HG03442 (cell line): ENCODE results near the gene FOXRED1.
"Not testable (repeated sequence)": the region's sequence is repeated elsewhere in the genome, so short reads cannot be mapped to it uniquely, and the experiment has no call there.

ENCODE experiments used
- ATAC-seq: cut with Tn5 transposase; IDR thresholded peaks from one replicate; pipeline ENCODE4 v1.9.1; 2021; ENCODE audit warnings: mild to moderate bottlenecking, moderate library complexity; ENCODE audit not compliant: unreplicated experiment

FOXRED1 gene

DNA sequence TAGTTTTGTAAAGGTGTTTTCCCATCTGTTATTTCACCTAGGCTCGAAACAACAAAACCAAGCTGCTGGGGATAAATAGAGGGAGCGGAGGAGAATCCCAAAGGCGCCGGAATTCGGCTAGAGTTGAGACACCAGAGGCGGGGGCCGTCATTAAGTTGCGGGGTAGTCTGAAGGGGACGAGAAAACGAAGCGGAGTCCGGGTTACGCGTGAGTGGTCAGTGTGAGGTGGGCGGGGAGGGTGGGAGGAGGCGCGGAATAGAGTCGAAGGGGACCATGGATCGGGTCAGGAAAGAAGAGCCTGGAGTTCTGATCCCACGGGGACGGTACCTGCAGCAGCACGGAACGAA, 620 bp upstream of the FOXRED1 start:
- ATAC-seq, result no peak

DNA sequence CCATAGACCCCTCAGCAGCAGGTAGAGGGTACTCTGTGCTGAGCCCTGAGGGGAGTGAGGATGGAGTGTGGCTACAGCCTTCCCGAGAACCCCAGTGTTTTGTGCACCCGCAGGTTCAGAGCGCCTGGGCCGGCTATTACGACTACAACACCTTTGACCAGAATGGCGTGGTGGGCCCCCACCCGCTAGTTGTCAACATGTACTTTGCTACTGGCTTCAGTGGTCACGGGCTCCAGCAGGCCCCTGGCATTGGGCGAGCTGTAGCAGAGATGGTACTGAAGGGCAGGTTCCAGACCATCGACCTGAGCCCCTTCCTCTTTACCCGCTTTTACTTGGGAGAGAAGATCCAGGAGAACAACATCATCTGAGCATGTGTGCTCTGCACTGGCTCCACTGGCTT, 8.4 kb downstream of the FOXRED1 start:
- ATAC-seq, result no peak

DNA sequence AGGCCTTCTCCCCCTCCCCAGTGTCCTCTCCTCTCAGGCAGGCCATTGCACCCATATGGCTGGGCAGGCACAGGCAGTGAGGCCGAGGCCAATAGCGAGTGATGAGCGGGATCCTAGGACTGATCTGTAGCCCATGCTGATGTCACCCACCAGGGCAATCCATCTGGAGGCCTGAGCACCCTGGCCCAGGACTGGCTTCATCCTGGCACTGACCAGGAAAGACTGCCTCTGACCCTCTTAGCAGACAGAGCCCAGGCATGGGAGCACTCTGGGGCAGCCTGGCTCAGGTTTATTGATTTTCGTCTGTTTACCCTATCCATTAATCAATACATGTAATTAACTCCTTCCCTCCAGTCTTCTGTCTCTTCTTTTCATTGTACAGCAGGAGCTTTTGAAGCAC, 8.8 kb downstream of the FOXRED1 start:
- no peak for ATAC-seq

DNA sequence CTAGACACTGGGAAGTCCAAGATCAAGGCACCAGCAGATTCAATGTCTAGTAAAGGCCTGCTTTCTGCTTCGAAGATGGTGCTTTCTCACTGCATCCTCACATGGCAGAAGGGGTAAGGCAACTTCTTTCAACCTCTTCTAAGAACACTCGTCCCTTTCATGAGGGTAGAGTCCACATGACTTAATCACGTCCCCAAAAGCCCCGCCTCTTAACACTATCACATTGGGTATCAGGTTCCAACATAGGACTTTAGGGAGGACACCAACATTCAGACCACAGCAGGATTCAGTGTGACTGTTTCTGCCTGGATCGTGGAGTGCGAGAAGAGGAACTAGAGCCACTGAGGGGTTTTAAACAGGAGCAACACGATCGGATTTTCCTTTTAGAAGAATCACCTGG, 10.2 kb downstream of the FOXRED1 start:
- ATAC-seq, result no peak

DNA sequence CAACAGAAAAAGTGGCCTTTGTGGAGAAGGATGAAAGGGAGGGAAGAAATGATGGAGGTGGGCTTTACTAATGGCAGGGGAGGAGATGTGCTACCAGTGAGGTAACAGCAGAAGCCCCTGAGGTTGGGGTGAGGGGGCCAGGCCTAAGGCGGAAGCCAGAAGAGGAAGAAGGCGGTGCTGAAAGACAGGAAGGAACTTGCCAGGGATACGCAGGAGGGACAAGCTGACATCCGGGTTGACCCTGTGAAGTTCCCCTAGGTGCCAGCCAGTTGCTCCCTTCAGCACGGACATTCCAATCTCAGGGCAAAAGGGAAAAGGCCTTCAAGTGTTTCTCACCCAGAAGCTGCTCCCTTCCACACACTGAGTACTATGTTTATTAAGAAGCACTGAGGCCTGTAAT, 11.6 kb downstream of the FOXRED1 start:
- no peak for ATAC-seq

DNA sequence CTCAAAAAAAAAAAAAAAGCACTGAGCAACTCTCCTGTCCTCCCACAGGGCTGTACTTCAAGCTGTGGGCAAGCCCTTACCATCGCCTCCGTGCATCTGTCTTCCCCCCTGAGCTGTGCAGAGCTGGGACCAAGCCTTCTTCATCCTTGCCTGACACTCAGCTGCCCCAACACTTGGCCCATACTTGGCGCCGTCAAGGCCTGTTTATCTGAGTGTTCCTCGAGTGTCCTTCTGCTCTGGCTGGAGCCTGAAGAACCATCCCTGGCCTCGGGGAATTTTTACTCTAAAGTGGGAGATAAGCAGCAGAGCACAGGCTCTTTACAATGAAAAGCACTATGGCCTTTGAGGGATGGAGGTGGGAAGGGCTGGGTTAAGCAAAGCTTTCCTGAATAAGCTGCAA, 12.3 kb downstream of the FOXRED1 start:
- no peak for ATAC-seq

DNA sequence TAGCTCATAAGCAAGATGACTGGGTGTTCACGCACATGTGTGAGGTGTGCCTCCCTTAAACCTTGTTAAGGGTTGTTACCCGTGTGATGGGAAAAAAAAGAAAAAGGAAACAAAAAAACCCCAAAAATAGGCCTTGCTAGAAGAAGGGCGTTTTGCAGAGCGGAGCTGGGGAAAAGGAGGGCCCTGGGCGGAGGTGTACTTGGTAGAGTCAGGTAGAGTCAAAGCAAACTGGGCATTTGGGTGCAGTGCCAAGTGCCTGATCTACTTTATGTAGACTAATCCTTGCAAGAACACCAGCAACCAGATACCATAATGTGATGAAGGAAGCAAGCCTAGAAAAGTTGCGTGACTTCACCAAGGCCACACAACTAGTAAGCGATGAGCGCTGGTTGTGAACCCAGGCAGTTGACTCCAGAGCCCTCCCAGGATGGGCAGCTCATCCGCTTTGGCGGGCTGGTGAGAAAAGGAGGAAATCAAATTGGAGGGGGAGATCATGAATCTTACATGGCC, 12.8 kb downstream of the FOXRED1 start:
- no peak for ATAC-seq

DNA sequence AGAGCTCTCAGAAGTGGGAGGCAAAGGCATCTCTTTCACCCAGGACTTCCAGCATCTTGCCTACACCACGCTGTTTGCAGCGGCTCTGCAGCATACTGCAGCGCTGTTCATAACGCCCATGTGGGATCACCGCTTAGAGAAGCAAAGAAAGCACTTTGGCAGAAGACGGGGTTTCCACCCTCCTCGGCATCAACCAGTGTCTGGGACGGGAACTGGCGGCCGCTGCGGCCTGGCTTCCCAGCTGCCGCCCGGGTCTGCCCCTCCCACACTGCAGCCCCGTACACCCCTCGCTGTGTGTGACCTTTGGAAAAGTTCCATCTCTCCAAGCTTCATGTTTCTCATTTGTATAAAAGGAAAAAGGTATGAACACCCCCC, 13.4 kb downstream of the FOXRED1 start:
- ATAC-seq, result peak; percentile 15

DNA sequence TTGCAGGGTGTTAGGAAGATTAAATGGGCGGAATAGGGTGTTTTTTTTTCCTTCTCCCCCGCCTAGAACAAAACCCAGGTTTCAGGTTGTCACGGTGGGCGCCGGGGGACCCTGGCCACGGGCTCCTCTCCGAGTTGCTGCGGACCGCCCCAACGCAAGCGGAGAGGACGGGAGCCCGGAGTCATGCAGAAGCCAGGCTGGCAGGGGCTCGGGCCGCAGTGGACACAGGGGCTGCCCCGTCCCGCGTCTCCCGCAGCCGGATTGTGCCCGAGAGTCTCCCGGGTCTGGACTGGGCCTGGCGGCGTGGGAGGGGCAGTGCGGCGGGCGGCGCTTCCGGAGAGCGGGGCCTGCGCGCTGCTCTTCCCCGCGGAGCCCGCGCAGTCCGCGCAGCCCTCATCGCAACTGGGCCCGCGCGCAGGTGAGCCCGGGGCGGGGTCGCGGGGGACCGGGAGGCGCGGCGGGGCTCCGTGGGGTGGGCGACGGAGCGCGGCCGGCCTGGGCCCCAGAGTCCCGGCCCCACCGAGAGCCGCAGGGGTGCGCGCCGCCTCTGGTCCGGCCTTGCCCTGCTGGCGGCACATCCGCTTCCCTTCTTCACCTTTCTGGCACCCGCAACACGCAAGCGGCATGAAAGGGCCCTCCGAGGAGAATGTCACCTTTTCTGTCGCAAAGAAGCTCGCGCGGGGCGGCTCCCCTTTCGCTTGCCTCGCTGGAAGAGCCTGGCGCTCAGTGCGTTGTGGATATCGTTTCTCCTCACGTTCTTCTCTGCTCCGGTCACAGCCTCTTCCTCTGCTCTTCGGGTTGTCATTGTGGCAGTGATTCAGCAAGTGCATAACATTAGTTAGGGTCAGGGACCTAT, 14.0 kb downstream of the FOXRED1 start, which contains the start of gene TIRAP:
Gene TIRAP, plus strand, starts transcription at position 358 of the 856 bp plus-strand sequence. CDS start 7,802 bp downstream, outside the sequence.
- ATAC-seq, result peak; percentile 46

DNA sequence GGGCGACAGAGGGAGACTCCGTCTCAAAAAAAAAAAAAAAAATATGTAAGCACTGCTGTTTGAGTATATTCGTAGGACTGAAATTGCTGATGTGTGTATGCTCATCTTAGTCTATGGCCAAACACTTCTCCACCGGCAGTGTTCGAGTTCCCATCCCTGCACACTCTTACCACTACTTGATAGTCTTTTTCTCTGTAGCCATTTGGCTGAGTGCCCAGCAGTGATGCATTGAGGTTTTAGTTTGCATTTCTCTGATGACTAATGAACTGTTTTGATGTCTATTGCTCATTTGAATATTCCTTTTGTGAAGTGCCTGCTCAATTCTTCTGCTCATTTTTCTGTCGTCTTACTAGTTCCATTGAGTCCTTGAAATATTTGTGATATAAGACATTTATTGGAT, 15.9 kb downstream of the FOXRED1 start:
- peak; percentile 47 for ATAC-seq

DNA sequence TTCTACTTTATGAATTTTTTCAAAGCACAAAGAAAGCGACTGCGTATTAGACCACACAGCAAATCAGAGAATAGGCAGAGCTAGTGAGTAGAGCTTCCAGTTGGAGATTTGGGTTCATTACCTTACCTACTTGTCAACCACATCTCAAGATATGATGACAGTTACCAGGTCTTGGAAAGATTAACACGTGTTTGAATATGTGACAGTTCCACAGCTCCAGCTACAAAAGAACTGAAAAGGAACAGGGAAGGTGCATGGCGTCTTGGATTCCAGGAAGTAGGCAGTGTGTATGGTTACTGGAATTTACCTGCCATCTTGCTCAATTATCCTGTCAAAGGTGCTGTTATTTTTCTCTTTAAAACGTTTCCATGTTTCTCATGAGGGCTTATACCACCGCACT, 19.3 kb downstream of the FOXRED1 start:
- ATAC-seq, result no peak

DNA sequence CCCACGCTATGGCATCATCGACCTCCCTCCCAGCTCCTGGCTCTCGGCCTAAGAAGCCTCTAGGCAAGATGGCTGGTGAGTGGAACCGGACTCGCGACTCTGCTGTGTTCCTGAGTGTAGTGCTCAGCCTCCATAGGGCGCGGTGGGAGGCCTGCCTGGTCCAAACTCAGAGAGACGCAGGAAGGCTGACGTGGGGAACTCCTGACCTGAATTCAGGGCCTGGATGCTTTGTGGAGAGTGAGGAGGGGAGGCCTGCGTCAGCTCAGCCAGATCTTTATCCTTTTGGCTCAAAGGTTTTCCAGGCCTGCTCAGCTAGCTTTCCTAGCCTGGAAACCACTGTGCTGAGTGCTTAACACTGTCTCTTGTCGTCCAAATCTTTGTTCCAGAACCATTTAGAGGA, 21.9 kb downstream of the FOXRED1 start:
- no peak for ATAC-seq

DNA sequence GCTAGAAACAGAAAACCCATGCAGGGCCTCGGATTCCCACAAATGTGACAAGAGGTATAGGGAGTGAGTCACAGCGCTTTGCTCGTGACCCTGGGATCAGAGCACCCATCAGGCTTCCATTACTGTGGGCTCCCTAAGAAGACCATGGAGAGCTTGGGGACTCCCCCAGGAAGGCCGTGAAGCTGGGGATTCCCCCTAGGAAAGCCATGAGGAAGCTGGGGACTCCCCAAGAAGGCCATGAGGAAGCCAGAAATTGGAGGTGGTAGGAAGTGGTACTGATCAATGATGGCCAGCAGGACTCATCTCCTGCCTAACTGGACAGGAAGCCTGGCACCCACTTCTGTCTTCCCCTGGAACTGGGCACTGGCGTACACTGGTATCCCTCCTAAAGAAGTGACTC, 24.8 kb downstream of the FOXRED1 start:
- ATAC-seq, result peak; percentile 71

DNA sequence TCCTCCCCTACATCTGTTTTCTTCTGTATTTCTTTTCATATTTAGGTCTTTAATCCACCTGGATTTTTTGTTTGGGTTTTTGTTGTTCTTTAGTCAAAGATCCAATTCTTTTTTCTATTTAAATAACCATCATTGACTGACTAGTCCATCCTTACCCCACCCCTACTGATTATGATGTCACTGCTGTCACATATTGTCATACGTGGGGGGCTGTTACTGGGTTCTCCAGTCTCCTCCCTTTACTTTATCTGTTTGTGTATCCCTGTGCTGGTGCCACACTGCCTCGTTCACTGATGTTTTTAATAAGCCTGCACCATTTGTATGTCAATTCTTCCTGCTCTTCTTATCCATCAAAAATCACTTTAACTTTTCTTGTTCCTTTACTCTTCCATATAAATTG, 28.1 kb downstream of the FOXRED1 start:
- ATAC-seq, result no peak

DNA sequence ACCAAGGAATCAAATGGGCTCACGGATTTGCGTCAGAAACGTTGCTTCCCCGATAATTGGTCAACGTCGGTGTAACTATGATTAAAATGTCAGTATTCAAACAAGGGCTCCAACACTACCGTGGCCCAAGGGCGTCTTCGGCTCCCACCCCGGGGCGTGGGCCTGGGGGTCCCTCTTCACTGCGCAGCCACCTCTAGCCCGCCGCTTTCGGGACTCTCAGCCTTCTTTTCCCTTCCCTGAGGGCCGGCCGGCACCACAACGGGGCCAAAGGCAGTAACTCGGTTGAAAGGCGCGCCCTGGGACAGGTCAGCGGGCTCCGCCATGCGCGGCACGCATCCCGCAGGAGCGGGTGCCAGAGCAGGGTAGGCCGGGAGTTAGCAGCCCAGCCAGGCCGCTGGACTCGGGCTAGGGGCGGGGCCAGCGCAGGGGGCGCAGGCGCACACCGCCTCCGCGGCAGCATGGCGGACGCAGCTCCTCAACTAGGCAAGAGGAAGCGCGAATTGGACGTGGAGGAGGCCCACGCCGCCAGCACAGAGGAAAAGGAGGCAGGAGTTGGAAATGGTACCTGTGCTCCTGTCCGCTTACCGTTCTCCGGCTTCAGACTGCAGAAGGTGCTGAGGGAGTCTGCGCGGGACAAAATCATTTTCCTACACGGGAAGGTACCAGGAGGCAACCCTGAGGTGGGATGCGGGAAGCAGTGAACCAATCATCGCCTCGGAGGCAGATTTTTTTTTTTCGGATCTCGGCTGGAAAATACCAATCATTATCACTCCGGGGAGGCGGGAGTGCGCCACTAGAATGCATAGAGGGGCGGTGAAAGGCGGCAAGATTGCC, 34.9 kb downstream of the FOXRED1 start, which contains the start of gene DCPS:
Gene DCPS, plus strand, starts transcription at position 438 of the 834 bp plus-strand sequence. Its CDS starts 21 bp downstream, at position 459.
- ATAC-seq, result peak; percentile 85

DNA sequence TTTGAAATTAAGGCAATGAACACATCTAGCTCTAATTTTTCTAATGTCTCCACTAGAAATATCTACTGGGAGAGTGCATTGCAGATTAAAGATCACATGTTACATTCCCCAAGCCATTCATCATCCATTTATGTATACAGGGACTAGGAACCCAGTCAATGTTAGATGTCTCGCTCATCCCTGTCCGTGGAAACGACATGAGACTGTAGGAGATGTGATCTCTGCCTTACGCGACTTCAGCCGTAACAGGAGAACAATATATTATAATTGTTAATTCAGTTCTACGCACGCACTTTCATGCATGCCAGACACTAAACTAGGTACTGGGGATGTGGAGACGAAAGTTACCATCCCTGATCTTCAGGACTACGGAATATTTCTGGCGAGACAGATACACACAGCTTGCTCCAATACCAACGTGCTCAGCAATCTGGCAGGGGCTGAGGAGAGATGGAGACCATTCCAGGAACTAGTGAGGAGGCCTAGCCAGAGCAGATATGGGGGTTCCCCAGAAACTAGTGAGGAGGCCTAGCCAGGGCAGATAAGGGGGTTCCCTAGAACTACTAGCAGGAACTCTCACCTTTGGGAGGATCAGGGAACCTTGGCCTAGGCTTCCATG, 35.6 kb downstream of the FOXRED1 start:
- no peak for ATAC-seq

DNA sequence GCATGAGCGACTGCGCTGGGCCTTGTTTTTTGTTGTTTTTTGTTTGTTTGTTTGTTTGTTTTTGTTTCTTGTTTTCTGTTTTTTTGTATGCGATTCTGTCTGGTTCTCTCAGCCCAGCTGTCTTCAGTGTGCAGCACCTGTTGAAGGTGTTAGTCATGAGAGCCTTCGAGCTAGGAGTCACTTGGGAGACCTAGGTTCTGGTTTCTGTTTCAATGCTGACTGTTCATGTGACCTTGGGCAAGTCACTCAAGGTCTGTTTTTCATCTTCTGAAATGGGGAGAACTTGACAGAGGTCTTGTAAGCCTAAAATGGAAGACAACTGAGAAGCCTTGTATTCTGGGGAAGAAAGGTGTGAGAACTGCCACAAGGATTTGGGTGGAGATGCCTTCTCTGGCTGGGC, 36.7 kb downstream of the FOXRED1 start:
- ATAC-seq, result peak; percentile 53

DNA sequence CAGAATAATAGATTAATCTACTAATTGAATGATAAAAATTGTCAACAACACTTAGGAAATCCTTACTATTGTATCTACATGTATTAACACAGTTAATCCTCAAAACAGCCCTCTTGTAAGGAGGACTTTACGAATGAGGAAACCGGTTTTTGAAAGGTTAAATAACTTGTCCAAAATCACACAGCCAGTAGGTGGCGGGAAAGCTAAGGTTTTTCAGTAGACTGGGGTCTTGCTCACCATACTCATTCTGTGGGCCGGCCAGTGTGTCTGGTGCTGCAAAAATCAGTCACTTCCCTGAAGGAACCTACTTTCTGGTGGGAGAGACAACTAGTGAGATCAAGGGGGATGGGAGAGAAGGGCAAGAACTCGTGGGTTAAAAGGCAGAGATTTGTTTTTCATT, 38.8 kb downstream of the FOXRED1 start:
- ATAC-seq, result no peak

DNA sequence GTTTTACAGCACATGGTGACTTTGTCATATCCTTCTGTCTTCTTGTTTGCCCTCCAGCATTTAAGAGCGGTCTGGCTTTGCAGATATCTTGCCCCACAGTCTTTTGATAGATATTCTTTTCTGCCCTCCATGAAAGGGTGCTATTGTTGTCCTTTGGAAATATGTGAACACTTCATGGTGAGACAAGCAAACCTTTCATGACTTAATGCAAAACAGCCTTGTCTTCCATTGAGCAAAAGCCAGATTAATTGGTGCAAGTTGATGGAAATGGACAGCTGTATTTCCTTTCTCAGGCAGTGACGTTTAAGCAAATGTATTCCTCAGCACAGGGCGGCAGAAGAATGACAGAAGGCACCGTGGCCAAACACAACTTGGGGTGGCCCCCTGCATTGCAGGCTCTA, 39.3 kb downstream of the FOXRED1 start:
- no peak for ATAC-seq

DNA sequence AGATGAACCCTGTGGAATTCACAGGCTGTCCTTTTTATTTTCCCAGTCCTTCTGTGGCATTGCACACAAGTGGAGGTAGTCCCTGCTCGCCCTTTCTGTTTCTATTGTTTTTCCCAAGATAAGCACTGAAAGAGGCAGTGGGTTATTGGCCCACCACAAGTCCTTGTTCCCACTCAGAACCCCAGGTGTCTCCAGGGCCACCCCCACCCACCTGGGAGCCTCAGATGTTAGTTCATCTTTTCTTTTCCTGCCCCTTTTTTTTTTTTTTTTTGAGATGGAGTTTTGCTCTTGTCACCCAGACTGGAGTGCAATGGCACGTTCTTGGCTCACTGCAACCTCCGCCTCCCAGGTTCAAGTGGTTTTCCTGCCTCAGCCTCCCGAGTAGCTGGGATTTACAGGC, 39.8 kb downstream of the FOXRED1 start:
- not testable (repeated sequence) for ATAC-seq
